DOHH2 (cell line): ENCODE data around the gene VPS33A.
"Not testable (repeated sequence)": the region's sequence is repeated elsewhere in the genome, so short reads cannot be mapped to it uniquely, and the experiment has no call there.

Source experiments
- CTCF ChIP-seq: fragments of 200-600 bp; sonication (generic); IDR thresholded peaks from one replicate; pipeline ENCODE4 v1.5.1; 2014; ENCODE audit warnings: antibody characterized with exemption, mild to moderate bottlenecking, low read depth, low read length; ENCODE audit not compliant: poor library complexity, severe bottlenecking
- EZH2phosphoT487 ChIP-seq: fragments of 200-600 bp; sonication (generic); IDR thresholded peaks from 2 replicates; pipeline ENCODE4 v1.6.1; 2017; ENCODE audit warnings: borderline replicate concordance, mild to moderate bottlenecking, antibody characterized with exemption, low read length, moderate library complexity, mixed read lengths

- TF ChIP-seq CTCF, EZH2phosphoT487: not testable (repeated sequence)
Measured at GRCh38 chr12:122202811-122203210, 63.5 kb downstream of the VPS33A start.
